ENCODE measurements around the gene ZCCHC12.

- TF ChIP-seq CTCF (IDR thresholded peaks at IDR 0.05) (no peak), EP300 (IDR thresholded peaks at IDR 0.05) (no peak), POLR2AphosphoS5 (IDR thresholded peaks at IDR 0.05) (no peak), POLR2A (IDR thresholded peaks at IDR 0.05) (no peak)
Observed at GRCh38 chrX:118862091-118862490, 38.5 kb downstream of the ZCCHC12 start.
